Right kidney (tissue), 1 donor: ENCODE measurements around the gene GNAO1.

Source experiments
- DNase-seq: peaks from one replicate; pipeline ENCODE4 v3.0.0-alpha.2; 2016

Gene GNAO1

GRCh38 chr16:56312556-56312955, 121.3 kb downstream of the GNAO1 start:
- no peak for DNase-seq

- DNase-seq: no peak
These were observed 123.1 kb downstream of the GNAO1 start for GRCh38 chr16:56314244-56314850.

- no peak for DNase-seq
These were observed 124.7 kb downstream of the GNAO1 start for GRCh38 chr16:56315955-56316354.

GRCh38 chr16:56316545-56316944, 125.3 kb downstream of the GNAO1 start:
- no peak for DNase-seq

- DNase-seq: peak; percentile 82
These were observed 126.9 kb downstream of the GNAO1 start for GRCh38 chr16:56317998-56318826.

GRCh38 chr16:56318827-56319140, 127.5 kb downstream of the GNAO1 start:
- no peak for DNase-seq

- DNase-seq: no peak
These were observed 128.1 kb downstream of the GNAO1 start for GRCh38 chr16:56319376-56319775.

- no peak for DNase-seq
These were observed 128.8 kb downstream of the GNAO1 start for GRCh38 chr16:56320056-56320455.

- no peak for DNase-seq
These were observed 129.7 kb downstream of the GNAO1 start for GRCh38 chr16:56320811-56321558.

- DNase-seq: no peak
These were observed 130.3 kb downstream of the GNAO1 start for GRCh38 chr16:56321571-56321970.

- DNase-seq: no peak
These were observed 133.1 kb downstream of the GNAO1 start for GRCh38 chr16:56324406-56324805.

GRCh38 chr16:56325956-56326355, 134.7 kb downstream of the GNAO1 start:
- DNase-seq: no peak

GRCh38 chr16:56327071-56327928, 136.0 kb downstream of the GNAO1 start:
- no peak for DNase-seq

GRCh38 chr16:56327929-56328258, 136.6 kb downstream of the GNAO1 start:
- DNase-seq: no peak

- no peak for DNase-seq
These were observed 137.2 kb downstream of the GNAO1 start for GRCh38 chr16:56328276-56329022.

GRCh38 chr16:56329887-56330286, 138.6 kb downstream of the GNAO1 start:
- DNase-seq: no peak

GRCh38 chr16:56330476-56330875, 139.2 kb downstream of the GNAO1 start:
- no peak for DNase-seq

- DNase-seq: no peak
These were observed 140.1 kb downstream of the GNAO1 start for GRCh38 chr16:56331399-56331798.

GRCh38 chr16:56331915-56332314, 140.6 kb downstream of the GNAO1 start:
- DNase-seq: no peak

GRCh38 chr16:56332464-56333079, 141.3 kb downstream of the GNAO1 start:
- DNase-seq: peak; percentile 39

- no peak for DNase-seq
These were observed 143.5 kb downstream of the GNAO1 start for GRCh38 chr16:56334761-56335160.
